ENCODE data around the gene FBXO2.
"Not testable (repeated sequence)": the region's sequence is repeated elsewhere in the genome, so short reads cannot be mapped to it uniquely, and the experiment has no call there.

DNA sequence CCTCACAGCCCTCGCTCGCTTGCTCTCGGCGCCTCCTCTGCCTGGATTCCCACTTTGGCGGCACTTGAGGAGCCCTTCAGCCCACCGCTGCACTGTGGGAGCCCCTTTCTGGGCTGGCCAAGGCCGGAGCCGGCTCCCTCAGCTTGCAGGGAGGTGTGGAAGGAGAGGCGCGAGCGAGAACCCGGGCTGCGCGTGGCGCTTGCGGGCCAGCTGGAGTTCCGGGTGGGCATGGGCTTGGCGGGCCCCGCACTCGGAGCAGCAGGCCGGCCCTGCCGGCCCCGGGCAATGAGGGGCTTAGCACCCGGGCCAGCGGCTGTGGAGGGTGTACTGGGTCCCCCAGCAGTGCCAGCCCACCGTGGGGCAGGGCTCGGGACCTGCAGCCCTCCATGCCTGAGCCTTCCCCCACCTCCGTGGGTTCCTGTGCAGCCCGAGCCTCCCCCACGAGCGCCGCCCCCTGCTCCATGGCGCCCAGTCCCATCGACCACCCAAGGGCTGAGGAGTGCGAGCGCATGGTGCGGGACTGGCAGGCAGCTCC lies 45.6 kb downstream of the FBXO2 start:
- TF ChIP-seq CTCF (conservative IDR thresholded peaks at IDR 0.05 in 1 of 2, IDR thresholded peaks at IDR 0.05 in 1 of 2; ENCODE audit: low read depth in 1 of 2, low read length in 2 of 2); EZH2 (IDR thresholded peaks at IDR 0.05; ENCODE audit: low read length, missing control alignments): not testable (repeated sequence)

All from fibroblast of lung (primary cell).